Ishikawa (cell line): ENCODE data around the gene TM9SF3.

Experiments used
- CEBPB ChIP-seq: IDR thresholded peaks from 2 replicates; pipeline ENCODE4 v1.6.1; 2012
- CREB1 ChIP-seq: IDR thresholded peaks from 2 replicates; pipeline ENCODE4 v1.6.1; 2012; ENCODE audit warnings: low read depth
- EGR1 ChIP-seq: IDR thresholded peaks from 2 replicates; pipeline ENCODE4 v1.6.1; 2012
- EP300 ChIP-seq: IDR thresholded peaks from 2 replicates; pipeline ENCODE4 v1.6.1; 2012; ENCODE audit warnings: borderline replicate concordance
- FOXM1 ChIP-seq: IDR thresholded peaks from 2 replicates; pipeline ENCODE4 v1.6.1; 2012; ENCODE audit warnings: low read depth, borderline replicate concordance
- MAX ChIP-seq: IDR thresholded peaks from 2 replicates; pipeline ENCODE4 v1.6.1; 2012
- NFIC ChIP-seq: IDR thresholded peaks from 2 replicates; pipeline ENCODE4 v1.6.1; 2012
- RAD21 ChIP-seq: IDR thresholded peaks from 2 replicates; pipeline ENCODE4 v1.6.1; 2012; ENCODE audit warnings: low read depth
- REST ChIP-seq: IDR thresholded peaks from 2 replicates; pipeline ENCODE4 v1.6.1; 2012; ENCODE audit warnings: low read depth, mild to moderate bottlenecking
- TAF1 ChIP-seq: IDR thresholded peaks from 2 replicates; pipeline ENCODE4 v1.6.1; 2012; ENCODE audit warnings: low read depth, mild to moderate bottlenecking
- TCF12 ChIP-seq: IDR thresholded peaks from 2 replicates; pipeline ENCODE4 v1.6.1; 2012; ENCODE audit warnings: low read depth
- TEAD4 ChIP-seq: IDR thresholded peaks from 2 replicates; pipeline ENCODE4 v1.6.1; 2012
- USF1 ChIP-seq: IDR thresholded peaks from 2 replicates; pipeline ENCODE4 v1.6.1; 2012
- YY1 ChIP-seq: IDR thresholded peaks from 2 replicates; pipeline ENCODE4 v1.6.1; 2012; ENCODE audit warnings: low read depth
- ZBTB7A ChIP-seq: IDR thresholded peaks from 2 replicates; pipeline ENCODE4 v1.6.1; 2012; ENCODE audit warnings: low read depth

Gene TM9SF3

GRCh38 chr10:96507044-96507443, 79.8 kb downstream of the TM9SF3 start:
- TF ChIP-seq TEAD4 (no peak), TAF1 (no peak), EGR1 (no peak), ZBTB7A (no peak), FOXM1 (no peak), YY1 (no peak), EP300 (no peak), CEBPB (no peak), USF1 (no peak), MAX (no peak), REST (no peak), NFIC (no peak), TCF12 (no peak), RAD21 (no peak), CREB1 (no peak)

- TF ChIP-seq USF1 = no peak
- TF ChIP-seq EP300 = no peak
Observed at GRCh38 chr10:96505150-96506136, 81.4 kb downstream of the TM9SF3 start.

- TF ChIP-seq MAX = no peak
- no peak for TF ChIP-seq EGR1
- no peak for TF ChIP-seq REST
- TF ChIP-seq YY1 = no peak
- TF ChIP-seq FOXM1 = no peak
- TF ChIP-seq NFIC = no peak
- TF ChIP-seq EP300 = no peak
- no peak for TF ChIP-seq ZBTB7A
Observed at GRCh38 chr10:96502561-96503282, 84.1 kb downstream of the TM9SF3 start.

- TF ChIP-seq REST (no peak), EP300 (no peak), NFIC (peak; percentile 25; the same call in 1 of the 2 replicates)
Observed at GRCh38 chr10:96501985-96502384, 84.8 kb downstream of the TM9SF3 start.
